GM10266 (cell line): ENCODE measurements around the gene BPHL.
"Not testable (repeated sequence)": the region's sequence is repeated elsewhere in the genome, so short reads cannot be mapped to it uniquely, and the experiment has no call there.

Experiments used
- DNase-seq: peaks from one replicate; pipeline ENCODE4 v3.0.0; 2012; ENCODE audit errors: extremely low spot score
- TF ChIP-seq, protein P1 (sequence below): IDR thresholded peaks from 2 replicates; pipeline ENCODE4 v1.5.1; 2012; ENCODE audit warnings: mild to moderate bottlenecking, low read depth; ENCODE audit not compliant: control insufficient read depth, insufficient read depth; ENCODE audit errors: missing control alignments

The BPHL gene

DNA sequence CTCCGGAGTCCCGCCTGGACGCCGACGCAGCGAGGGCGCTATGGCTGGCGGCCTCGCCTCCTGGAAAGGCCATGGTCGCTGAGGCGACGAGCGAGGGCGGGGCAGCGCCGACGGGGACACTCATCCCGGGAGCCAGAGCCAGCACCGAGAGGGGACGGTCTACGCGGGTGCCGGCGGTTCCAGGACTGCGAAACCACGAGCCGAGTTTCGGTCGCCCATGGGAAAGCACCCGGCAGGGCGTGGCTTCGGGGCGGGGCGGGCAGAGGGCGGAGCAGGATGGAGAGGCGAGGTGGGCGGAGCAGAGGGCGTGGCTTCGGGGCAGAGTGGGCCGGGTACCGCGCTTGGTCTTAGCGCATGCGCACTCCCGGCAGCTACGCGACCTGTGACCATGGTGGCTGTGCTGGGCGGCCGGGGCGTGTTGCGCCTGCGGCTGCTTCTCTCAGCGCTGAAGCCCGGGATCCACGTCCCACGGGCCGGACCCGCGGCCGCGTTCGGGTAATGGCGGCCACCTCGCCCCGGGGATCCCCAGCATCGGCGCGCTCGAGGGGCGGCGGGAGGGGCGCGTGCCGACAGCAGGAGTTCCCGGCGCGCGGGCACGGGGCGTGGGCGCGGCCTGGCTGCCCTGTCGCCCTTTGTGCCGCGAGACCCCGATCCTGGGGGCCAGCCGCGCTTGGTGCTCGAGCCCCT lies at the start of gene BPHL:
Gene BPHL (plus strand): TSS at position 359 of the 687 bp plus-strand sequence. CDS start 30 bp downstream, at position 389.
- TF ChIP-seq, protein P1, sequence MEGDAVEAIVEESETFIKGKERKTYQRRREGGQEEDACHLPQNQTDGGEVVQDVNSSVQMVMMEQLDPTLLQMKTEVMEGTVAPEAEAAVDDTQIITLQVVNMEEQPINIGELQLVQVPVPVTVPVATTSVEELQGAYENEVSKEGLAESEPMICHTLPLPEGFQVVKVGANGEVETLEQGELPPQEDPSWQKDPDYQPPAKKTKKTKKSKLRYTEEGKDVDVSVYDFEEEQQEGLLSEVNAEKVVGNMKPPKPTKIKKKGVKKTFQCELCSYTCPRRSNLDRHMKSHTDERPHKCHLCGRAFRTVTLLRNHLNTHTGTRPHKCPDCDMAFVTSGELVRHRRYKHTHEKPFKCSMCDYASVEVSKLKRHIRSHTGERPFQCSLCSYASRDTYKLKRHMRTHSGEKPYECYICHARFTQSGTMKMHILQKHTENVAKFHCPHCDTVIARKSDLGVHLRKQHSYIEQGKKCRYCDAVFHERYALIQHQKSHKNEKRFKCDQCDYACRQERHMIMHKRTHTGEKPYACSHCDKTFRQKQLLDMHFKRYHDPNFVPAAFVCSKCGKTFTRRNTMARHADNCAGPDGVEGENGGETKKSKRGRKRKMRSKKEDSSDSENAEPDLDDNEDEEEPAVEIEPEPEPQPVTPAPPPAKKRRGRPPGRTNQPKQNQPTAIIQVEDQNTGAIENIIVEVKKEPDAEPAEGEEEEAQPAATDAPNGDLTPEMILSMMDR, result no peak
- peak; percentile 100 for DNase-seq

DNA sequence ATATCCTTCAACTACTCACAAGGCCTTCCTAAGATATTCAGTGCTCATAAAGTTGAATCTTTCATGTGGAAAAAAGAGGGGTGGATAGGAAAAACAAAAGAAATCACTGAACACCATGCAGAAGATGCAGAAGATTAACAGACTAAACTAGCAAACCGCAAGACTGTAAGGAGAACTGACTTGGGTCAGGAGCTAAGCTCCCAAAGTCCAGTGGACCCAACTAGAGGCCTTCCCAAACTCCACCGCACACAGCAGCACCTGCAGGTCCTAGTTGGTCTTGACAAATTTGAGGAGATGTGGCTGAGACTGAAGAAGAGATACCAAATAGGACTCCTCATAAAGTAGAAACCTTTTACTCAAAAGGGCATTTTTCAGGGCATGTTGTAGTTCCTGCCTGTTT lies 46.9 kb upstream of the BPHL start:
- no peak for DNase-seq
- TF ChIP-seq, protein P1, result no peak

DNA sequence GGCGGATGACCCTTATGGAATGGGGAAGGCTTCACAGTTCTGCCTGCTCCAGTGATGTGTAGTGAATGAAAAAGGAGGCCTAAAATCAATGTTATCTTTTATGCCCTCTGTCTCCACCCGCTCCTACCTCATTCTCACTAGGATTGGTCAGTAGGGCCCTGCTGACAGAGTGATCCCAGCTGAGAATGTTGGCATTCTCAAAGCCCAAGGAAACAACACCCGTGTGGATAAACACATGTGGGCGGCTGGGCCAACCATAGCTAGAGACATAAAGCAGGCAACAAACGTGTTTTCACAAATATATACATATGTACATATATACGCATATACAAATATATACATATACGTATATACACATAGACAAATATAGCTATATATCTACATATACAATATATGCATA lies 45.7 kb upstream of the BPHL start:
- no peak for DNase-seq
- TF ChIP-seq, protein P1, result no peak

DNA sequence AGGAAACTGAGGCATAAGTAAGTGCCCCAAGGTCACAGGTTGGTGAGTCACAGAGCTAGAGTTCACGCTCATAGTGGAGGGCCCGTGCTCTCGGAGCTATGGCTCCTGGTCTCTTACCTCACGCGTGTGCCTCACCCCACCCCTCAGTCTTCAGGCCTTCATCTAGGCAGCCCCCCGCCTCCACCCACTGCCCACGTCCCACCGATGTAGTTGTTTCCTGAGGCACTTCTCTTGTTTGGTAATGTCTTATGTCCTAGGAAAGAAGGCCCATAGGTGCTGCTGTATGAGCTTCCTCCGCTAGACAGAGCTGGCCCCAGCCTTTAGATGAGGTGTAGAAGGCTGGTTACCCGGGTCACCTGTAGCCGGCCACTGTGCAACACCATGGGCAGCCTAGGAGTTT lies 45.1 kb upstream of the BPHL start:
- no peak for DNase-seq
- TF ChIP-seq, protein P1, result no peak

DNA sequence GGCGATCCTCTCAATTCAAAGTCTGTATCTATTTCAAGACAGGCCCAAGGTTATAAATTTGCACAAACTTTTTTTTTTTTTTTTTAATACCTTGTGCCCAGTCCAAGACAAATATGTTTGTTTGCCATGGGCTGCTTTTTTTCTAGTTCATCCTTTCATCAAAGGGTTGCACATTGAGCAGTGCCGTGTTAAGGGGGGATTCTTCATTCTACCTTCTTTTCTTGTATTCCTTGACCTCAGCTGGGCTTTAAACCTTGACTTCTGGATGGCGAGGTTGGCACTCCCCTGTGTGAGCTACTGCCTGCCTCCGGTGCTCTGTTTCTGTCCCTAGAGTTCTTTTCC lies 42.8 kb upstream of the BPHL start:
- TF ChIP-seq, protein P1, result no peak
- DNase-seq, result no peak

DNA sequence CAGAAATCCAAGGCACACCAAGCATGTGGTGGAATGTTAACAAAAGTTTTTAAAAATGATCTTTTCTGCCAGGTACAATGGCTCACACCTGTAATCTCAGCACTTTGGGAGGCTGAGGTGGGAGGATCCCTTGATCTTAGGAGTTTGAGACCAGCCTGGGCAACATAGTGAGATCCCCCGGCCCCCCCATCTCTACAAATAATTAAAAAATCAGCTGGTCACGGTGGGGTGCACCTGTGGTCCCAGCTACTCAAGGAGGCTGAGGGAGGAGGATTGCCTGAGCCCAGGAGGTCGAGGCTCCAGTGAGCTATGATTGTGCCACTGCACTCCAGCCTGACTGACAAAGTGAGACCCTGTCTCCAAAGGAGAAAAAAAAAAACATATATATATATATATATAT lies 42.2 kb upstream of the BPHL start:
- TF ChIP-seq, protein P1, result no peak
- DNase-seq, result no peak

DNA sequence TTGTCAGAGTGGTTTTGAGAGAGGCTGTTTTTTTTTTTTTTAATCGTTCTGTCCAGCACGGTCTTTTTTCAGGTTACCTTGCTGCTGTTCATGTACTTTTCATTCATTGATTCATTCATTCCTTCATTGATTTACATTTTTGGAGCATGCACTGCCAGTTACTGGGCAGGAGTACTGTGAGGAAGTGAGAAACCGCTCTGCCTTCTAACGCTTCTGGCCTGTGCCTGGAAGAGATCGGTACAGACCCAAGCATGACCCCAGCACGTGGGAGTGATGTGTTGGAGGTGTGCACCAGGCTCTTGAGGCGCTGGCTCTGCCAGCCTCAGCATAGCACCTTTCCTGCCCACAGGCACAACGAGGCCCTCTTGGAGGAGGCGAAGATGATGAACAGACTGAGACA lies 41.1 kb upstream of the BPHL start:
- TF ChIP-seq, protein P1, result no peak
- DNase-seq, result no peak

DNA sequence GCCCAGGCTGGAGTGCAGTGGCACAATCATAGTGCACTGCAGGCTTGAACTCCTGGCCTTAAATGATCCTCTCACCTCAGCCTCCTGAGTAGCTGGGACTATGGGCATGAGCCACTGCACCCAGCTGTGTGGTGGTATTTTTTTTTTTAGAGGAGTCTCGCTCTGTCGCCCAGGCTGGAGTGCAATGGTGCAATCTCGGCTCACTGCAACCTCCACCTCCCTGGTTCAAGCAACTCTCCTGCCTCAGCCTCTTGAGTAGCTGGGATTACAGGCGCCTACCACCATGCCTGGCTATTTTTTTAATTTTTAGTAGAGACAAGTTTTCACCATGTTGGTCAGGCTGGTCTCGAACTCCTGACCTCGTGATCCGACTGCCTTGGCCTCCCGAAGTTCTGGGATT lies 39.6 kb upstream of the BPHL start:
- not testable (repeated sequence) for DNase-seq
